Measurements from ENCODE around the gene APBB2. TPM values are rescaled to one million over a fixed set of nuclear protein-coding genes. Genes with fewer than 3 reads are reported as not detected.

The APBB2 gene
- total and polyA plus RNA-seq, 2 of the 8 experiments (the other 6 are each of a cell fraction or from before 2014, with no cell fraction given) = 58.7 to 59.4 TPM

DNA sequence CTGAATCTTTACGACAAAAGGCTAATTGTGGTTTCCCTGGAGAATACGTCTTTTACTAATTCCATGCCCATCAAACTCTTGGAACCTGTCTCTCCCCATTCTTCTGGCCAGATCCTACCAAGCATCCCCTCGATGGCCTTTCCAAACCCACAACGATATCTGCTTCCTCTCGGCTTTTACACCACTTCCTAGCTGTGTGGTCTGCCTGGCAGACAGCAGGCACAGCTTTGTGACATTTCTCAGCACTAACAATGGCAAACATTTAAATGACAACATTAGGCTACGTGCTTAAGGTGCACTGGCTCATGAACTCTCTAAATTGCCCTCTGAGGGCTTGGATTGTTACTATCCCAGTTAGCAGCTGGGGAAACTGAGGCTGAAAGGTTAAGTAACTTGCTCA is 323.6 kb downstream of the APBB2 start (continued):
- TF ChIP-seq CEBPB (IDR thresholded peaks at IDR 0.05; ENCODE audit: low read depth, low read length) = no peak

Data from H1 (cell line).